Ovary (tissue), 9 donors: Measurements from ENCODE around the gene CEP20. TPM values are rescaled to one million over a fixed set of nuclear protein-coding genes. Genes with fewer than 3 reads are reported as not detected.

Source experiments
- DNase-seq, 5 donors: peaks; one replicate each; pipeline ENCODE4 v3.0.0-alpha.2; 2019 to 2020
- H3K27ac ChIP-seq, 2 donors: fragments of 200-600 bp; one replicate each; pipeline versions ENCODE4 v1.5.1 to v1.8.0; 2019 to 2022
- H3K27me3 ChIP-seq: fragments of 200-600 bp; one replicate; pipeline ENCODE4 v1.8.0; 2022
- H3K36me3 ChIP-seq: fragments of 200-600 bp; sonication (generic); one replicate; pipeline ENCODE4 v1.5.1; 2019
- H3K4me1 ChIP-seq: one replicate; pipeline ENCODE4 v1.8.1; 2013; ENCODE audit warnings: mild to moderate bottlenecking, moderate library complexity; ENCODE audit not compliant: insufficient read depth
- H3K4me3 ChIP-seq: fragments of 200-600 bp; sonication (generic); one replicate; pipeline ENCODE4 v1.5.1; 2017
- H3K9me3 ChIP-seq, 2 donors: fragments of 200-600 bp in 1 of 2; sonication (generic) in 1 of 2; one replicate each; pipeline versions ENCODE4 v1.5.1 to v1.8.1; 2013 to 2019; ENCODE audit warnings: mild to moderate bottlenecking in 1 of 2, moderate library complexity in 1 of 2
- CTCF ChIP-seq, 3 donors: fragments of 450-650 bp in 2 of 3; fragments of 200-600 bp in 1 of 3; IDR thresholded peaks; one replicate each; pipeline versions ENCODE4 v1.5.1 to v1.8.0; 2016 to 2022; ENCODE audit warnings: antibody characterized with exemption in 3 of 3, mild to moderate bottlenecking in 1 of 3
- EP300 ChIP-seq: sonication (generic); formaldehyde crosslinking; IDR thresholded peaks from one replicate; pipeline ENCODE4 v1.6.1; 2017; ENCODE audit warnings: antibody characterized with exemption
- POLR2A ChIP-seq: fragments of 450-650 bp; IDR thresholded peaks from one replicate; pipeline ENCODE4 v1.6.1; 2017; ENCODE audit warnings: antibody characterized with exemption, mild to moderate bottlenecking, moderate library complexity
- WGBS, 3 donors: extraction: QIAGEN DNeasy Blood & Tissue Kit in 1 of 3; methylation state at CpG; one replicate each; pipeline versions ENCODE4 v1.1.5 to v1.1.7; 2013 to 2017; 5-methylcytosine and 5-hydroxymethylcytosine counted together
- intact Hi-C, 4 donors: fragments of 100-400 bp; cut with DNase I; formaldehyde crosslinking; loops; one replicate each; pipeline versions ENCODE4 v1.11.0 to v1.15.1; 2022 to 2023
- polyA plus RNA-seq, 2 donors: library from polyadenylated mRNA; stranded (reverse); fragments of 200-250 nt in 1 of 2; fragments of 350-450 nt in 1 of 2; fragmentation: Illumina TruSeq in 1 of 2; extraction: RNeasy Lipid Tissue Mini Kit (QIAGEN cat#74804) in 1 of 2; gene quantifications; one replicate each; pipeline ENCODE4 v1.2.3, GENCODE V29; 2013 to 2014
- total RNA-seq, 7 donors: library from RNA; depleted of rRNA in 2 of 7; stranded (reverse); fragments of >200 nt in 2 of 7; fragmentation: NEBNext Ultra II Directional in 3 of 7; extraction: Animal tissue kit (Norgen Biotek cat#: 25700) in 3 of 7; gene quantifications; one replicate each; pipeline versions ENCODE4 v1.1.0 to v1.2.4, GENCODE V29; 2016 to 2023
- donor health status: DM: no; HTN: no; CAD: no; lungs with moderate emphysema.
- donor health status: DM: no; HTN: no; CAD: no.
- donor health status: Bipolar disorder and iron deficiency.
- donor health status: DM: yes; HTN: yes; CAD: no.
- donor health status: DM: no; HTN: no; CAD: no.
- donor health status: DM: yes; HTN: yes; CAD: no.

The CEP20 gene
- total and polyA plus RNA-seq, 9 donors, result 23.4 to 44.4 (median 30.9) TPM

DNA sequence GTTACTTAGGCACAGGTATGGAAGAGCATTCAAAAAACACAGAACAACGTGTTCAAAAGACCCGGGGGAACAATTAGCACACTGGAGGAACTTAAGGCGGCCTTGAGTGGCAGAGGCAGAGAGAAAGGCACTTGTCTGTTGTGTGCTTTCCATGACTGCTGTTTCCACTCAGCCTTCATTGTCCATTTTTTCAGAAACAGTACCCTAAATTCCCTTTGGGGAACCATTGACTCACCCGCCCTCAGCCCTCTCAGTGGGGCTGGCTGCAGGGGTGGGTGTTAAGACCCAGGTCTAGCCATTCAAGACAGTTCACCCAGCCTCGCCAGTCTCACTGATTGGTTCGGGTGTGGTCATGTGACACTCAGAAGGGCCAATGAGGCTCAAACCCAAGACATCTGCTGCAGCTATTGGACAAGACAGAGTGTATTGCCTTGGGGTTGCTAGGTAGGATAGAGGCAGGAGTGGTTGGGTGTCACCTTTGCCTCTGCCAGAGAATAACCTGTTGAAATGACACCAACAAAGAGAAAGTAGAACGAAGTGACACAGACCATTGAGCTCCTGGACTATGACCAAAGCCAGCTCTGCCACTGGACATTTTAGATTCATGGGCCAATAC is 19.6 kb upstream of the CEP20 start:
- intact Hi-C loops, result loop anchor here in 1 of 4 donors (10.0 kb wide), 1 partner anchor 57 kb away; no protein-coding TSS in a partner anchor

DNA sequence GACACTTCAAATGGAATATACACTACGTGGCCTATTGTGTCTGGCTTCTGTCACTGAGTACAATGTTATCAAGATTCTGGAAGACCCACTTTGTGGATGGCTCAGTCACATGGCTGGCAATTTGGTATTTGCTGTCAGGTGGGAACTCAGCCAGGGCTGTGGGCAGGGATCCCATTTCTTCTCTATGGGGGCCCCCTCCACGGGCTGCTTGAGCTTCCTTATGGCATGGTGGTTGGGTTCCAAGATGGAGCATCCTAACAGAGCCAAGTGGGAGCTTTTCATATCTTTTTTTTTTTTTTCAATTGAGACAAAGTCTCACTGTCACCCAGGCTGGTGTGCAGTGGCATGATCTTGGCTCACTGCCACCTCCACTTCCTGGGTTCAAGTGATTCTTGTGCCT is 18.0 kb upstream of the CEP20 start:
- no peaks in the 10 kb centered on the region for H3K27me3 ChIP-seq
- H3K27ac ChIP-seq, result no peak overlapping the region
- peak in 1 of 5 donors; percentile 17 for DNase-seq
- TF ChIP-seq CTCF (IDR thresholded peaks at IDR 0.05) (no peak), EP300 (no peak), POLR2A (no peak)
- WGBS, 3 donors, result 76 to 96% (median 84%) methylated on average over 2 of the region's 2 CpGs
- no peaks in the 10 kb centered on the region for H3K9me3 ChIP-seq
- H3K4me3 ChIP-seq, result no peak overlapping the region
- H3K36me3 ChIP-seq, result no peaks in the 10 kb centered on the region
- H3K4me1 ChIP-seq, result no peaks in the 10 kb centered on the region
- intact Hi-C loops, result loop anchor here in 1 of 4 donors (10.0 kb wide), 1 partner anchor 58 kb away; no protein-coding TSS in a partner anchor

More for the DNA sequence above, 19.6 kb upstream of the CEP20 start:
- H3K9me3 ChIP-seq, result no peaks in the 10 kb centered on the region
- H3K4me1 ChIP-seq, result no peaks in the 10 kb centered on the region
- no peak overlapping the region for H3K4me3 ChIP-seq
- DNase-seq, result peak in 1 of 5 donors; percentile 4
- no peak overlapping the region for H3K27ac ChIP-seq
- 76 to 81% (median 79%) methylated on average over 7 of the region's 7 CpGs for WGBS, 3 donors
- H3K36me3 ChIP-seq, result no peaks in the 10 kb centered on the region
- no peaks in the 10 kb centered on the region for H3K27me3 ChIP-seq
- TF ChIP-seq POLR2A (no peak), CTCF (IDR thresholded peaks at IDR 0.05) (no peak), EP300 (no peak)

DNA sequence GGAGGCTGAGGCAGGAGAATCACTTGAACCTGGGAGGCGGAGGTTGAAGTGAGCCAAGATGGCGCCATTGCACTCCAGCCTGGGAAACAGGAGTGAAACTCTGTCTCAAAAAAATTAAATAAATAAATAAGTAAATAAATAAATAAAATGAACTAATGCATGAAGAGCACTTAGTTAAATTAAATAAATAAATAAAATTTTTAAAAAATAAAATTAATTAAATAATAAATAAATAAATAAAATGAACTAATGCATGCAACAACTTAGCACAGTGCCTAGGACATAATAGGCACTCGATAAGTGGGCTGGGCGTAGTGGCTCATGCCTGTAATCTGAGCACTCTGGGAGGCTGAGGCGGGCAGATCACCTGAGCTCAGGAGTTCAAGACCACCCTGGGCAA is 15.6 kb upstream of the CEP20 start:
- Histone ChIP-seq H3K4me1 (peaks cover 3% of the 10 kb centered on the region), H3K27ac (no peak overlapping the region), H3K27me3 (no peaks in the 10 kb centered on the region), H3K36me3 (no peaks in the 10 kb centered on the region), H3K9me3 (no peaks in the 10 kb centered on the region), H3K4me3 (no peak overlapping the region)
- intact Hi-C loops, result loop anchor here in 1 of 4 donors (10.0 kb wide), 1 partner anchor 61 kb away; no protein-coding TSS in a partner anchor
- 94 to 97% (median 96%) methylated on average over 5 of the region's 5 CpGs for WGBS, 3 donors
- DNase-seq, result no peak
- TF ChIP-seq CTCF (IDR thresholded peaks at IDR 0.05), result no peak
- no peak for TF ChIP-seq POLR2A
- no peak for TF ChIP-seq EP300

DNA sequence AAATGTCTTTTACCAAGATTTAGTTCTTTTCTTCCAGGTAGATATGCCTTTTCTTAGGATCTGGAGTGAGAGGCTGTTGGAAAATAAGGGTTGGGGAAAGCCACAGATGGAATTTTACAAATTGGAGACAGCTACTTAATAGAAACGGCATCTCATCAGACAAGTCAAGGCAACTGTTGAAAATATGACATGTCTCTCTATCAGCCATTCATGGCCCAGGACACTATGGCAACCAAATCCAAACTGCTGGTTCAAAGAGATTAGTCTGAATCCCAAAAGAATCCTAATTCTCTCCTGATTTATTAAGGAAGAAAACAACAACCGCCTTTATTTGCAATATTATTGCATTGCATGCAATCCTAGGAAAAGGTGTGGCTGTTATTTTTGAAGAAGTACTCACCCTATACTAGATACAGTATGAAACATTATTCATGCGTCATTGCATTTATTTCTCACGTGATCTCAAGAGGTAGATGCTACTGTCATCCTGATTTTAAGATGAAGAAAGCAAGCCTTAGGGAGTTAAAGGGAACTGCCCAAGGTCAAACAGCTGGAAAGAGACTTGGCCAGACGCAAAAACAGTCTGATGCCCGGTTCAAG is 12.6 kb upstream of the CEP20 start:
- Histone ChIP-seq H3K27me3 (no peaks in the 10 kb centered on the region), H3K4me3 (no peak overlapping the region), H3K4me1 (peaks cover 3% of the 10 kb centered on the region), H3K36me3 (no peaks in the 10 kb centered on the region), H3K27ac (peak overlapping the region in 1 of 2 donors; percentile 37), H3K9me3 (no peaks in the 10 kb centered on the region)
- intact Hi-C loops, result loop anchor here in 1 of 4 donors (10.0 kb wide), 1 partner anchor 64 kb away; no protein-coding TSS in a partner anchor
- 7 to 20% (median 15%) methylated on average over 6 of the region's 6 CpGs for WGBS, 3 donors
- DNase-seq, result no peak
- TF ChIP-seq POLR2A (no peak), EP300 (no peak), CTCF (IDR thresholded peaks at IDR 0.05) (no peak)
